Astrocyte of the spinal cord (primary cell): ENCODE measurements around the gene ASH1L.
"Not testable (repeated sequence)": the region's sequence is repeated elsewhere in the genome, so short reads cannot be mapped to it uniquely, and the experiment has no call there.

Experiments
- DNase-seq: peaks from one replicate; pipeline ENCODE4 v3.0.0; 2011; ENCODE audit warnings: low read depth, low spot score
- H3K4me3 ChIP-seq: 2 replicates; pipeline ENCODE4 v1.5.1; 2011; ENCODE audit warnings: low read depth, mild to moderate bottlenecking, low read length, moderate library complexity
- in situ Hi-C: cut with HindIII; loops from 2 replicates; pipeline ENCODE4 v1.10.0; 2017; ENCODE audit warnings: low sequenced_read_pairs
- TF ChIP-seq, protein P1 (sequence below): IDR thresholded peaks from 2 replicates; pipeline ENCODE4 v1.5.1; 2012; ENCODE audit warnings: low read depth, mild to moderate bottlenecking, low read length, inconsistent platforms

ASH1L gene

DNA sequence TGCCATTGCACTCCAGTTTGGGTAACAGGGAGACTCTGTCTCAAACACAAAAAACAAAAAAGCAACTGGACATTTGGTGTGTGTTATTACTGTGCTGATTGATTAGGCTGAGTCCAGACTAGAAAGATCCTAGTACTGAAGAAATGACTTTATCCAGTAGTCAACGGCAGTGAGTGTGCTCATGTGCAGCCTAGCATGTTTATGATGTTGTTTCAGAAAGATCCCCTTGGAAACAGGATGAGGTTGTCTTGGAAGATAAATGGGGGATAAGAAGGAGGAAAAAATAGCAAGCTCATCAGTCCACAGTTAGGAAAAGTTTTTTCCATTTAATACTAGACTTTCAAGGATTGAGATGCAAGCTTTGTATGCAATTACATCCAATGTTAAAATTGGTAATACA lies 227.6 kb downstream of the ASH1L start:
- TF ChIP-seq, protein P1, sequence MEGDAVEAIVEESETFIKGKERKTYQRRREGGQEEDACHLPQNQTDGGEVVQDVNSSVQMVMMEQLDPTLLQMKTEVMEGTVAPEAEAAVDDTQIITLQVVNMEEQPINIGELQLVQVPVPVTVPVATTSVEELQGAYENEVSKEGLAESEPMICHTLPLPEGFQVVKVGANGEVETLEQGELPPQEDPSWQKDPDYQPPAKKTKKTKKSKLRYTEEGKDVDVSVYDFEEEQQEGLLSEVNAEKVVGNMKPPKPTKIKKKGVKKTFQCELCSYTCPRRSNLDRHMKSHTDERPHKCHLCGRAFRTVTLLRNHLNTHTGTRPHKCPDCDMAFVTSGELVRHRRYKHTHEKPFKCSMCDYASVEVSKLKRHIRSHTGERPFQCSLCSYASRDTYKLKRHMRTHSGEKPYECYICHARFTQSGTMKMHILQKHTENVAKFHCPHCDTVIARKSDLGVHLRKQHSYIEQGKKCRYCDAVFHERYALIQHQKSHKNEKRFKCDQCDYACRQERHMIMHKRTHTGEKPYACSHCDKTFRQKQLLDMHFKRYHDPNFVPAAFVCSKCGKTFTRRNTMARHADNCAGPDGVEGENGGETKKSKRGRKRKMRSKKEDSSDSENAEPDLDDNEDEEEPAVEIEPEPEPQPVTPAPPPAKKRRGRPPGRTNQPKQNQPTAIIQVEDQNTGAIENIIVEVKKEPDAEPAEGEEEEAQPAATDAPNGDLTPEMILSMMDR: no peak
- in situ Hi-C loops: no loop called here
- DNase-seq: no peak
- no peak overlapping the region for H3K4me3 ChIP-seq

DNA sequence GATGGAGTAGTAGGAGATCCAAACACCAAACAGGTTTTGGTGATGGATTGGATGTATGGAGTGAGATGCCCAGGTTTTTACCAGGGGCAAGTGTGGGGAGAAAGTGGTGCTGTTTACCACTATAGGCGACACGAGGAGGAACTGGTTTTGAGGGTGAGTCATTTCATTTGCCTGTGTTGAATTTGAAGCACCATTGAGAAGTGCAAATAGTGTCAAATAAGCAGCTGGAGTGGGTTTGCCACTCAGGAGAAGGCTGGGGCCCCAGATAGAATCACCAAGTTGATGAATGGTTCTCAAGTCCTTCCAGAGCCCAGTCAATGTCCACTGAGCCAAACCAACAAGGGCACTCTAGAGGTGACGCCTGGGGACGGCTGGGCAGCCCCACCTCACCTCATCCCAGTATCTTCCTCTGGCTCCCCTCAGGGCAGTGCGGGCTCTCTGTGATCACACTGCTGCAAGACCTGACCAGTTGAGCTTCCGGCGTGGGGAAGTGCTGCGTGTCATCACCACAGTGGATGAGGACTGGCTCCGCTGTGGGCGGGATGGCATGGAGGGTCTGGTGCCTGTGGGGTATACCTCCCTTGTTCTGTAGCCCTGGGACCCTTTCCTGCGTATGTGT lies 232.5 kb downstream of the ASH1L start:
- no peak overlapping the region for H3K4me3 ChIP-seq
- TF ChIP-seq, protein P1: no peak
- in situ Hi-C loops: no loop called here
- no peak for DNase-seq

DNA sequence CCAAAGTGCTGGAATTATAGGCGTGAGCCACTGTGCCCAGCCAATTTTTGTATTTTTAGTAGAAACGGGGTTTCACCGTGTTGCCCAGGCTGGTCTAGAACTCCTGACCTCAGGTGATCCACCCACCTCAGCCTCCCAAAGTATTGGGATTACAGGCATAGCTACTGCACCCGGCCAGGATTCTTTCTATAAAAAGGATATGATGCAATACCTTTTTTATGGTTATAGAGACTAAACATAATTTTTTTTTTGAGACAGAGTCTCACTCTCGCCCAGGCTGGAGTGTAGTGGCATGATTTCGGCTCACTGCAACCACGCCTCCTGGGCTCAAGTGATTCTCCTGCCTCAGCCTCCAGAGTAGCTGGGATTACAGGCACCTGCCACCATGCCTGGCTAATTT lies 233.7 kb downstream of the ASH1L start:
- H3K4me3 ChIP-seq, DNase-seq, in situ Hi-C loops: not testable (repeated sequence)

DNA sequence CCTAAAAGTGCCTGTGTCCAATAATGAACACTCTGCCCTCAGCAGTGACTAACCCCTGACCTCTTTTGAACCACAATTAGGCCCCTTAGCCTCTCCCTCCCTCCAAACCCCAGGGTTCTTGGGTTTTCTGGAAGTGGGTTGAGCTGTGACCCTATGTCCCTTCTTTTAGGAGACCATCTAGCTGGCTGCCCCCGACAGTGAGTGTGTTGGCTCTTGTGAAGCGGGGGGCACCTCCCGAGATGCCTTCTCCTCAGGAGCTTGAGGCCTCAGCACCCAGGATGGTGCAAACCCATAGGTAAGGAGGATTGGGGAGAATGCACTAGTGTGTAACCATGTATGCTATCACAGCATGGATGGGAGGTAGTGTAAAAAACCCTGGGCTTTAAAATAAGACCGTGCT lies 234.6 kb downstream of the ASH1L start:
- no peak for DNase-seq
- TF ChIP-seq, protein P1: no peak
- in situ Hi-C loops: no loop called here
- no peak overlapping the region for H3K4me3 ChIP-seq

DNA sequence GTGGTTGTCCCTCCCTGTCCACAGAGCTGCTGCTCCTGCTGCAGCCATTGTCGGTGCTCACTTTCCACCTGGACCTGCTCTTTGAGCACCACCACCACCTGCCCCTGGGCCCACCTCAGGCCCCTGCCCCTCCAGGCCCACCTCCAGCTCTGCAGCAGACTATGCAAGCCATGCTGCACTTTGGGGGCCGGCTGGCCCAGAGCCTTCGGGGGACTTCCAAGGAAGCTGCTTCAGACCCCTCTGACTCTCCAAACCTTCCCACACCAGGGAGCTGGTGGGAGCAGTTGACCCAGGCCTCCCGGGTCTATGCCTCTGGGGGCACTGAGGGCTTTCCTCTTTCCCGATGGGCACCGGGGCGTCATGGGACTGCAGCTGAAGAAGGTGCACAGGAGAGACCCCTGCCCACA lies 236.0 kb downstream of the ASH1L start:
- no peak overlapping the region for H3K4me3 ChIP-seq
- in situ Hi-C loops: no loop called here
- TF ChIP-seq, protein P1: no peak
- DNase-seq: no peak

DNA sequence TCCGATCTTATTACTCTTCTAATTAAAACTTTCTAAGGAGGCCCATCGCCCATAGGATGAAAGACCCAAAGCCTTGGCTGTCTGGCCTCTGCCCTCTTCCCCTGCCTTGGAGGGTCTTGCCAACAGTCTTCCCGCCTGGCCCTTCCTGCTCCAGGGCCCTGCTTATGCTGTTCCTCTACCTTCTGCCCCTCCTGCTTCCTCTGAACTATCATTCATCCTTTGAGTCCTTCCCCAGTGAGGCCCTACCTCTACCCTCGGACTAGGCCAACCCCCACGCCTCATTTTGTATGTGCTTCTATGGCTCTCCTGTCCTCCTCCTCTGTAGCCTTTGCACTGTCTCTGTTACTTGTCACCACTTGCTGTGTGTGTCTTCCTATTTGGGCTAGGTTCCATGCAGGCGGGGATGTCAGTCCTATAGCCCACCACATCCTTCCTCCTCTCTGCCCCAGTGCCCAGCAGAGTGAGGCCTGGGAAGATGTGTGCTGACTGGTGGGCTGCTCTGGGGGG lies 236.5 kb downstream of the ASH1L start:
- in situ Hi-C loops: no loop called here
- TF ChIP-seq, protein P1: no peak
- DNase-seq: no peak
- no peak overlapping the region for H3K4me3 ChIP-seq

DNA sequence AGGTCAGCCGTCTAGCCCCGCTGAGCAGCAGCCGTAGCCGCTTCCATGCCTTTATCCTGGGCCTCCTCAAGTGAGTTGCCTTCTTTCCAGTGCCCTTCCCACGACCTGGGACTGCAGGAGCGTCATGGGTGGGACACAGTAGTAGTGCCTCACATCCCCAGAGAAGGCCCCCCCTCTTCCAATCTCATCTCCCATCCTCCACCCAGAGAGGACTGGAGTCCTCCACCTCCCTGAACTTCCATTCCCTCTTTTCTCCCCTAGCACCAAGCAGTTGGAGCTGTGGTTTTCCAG lies 237.1 kb downstream of the ASH1L start:
- in situ Hi-C loops: no loop called here
- H3K4me3 ChIP-seq: peak overlapping the region; percentile 76
- TF ChIP-seq, protein P1: no peak
- DNase-seq: no peak
